OCI-LY1 (cell line): ENCODE measurements around the gene ABCG2.

ENCODE experiments used
- H2AFZ ChIP-seq: fragments of 200-600 bp; sonication (generic), shearing (Covaris generic); 2 replicates; pipeline ENCODE4 v1.6.0; 2014; ENCODE audit warnings: antibody characterized with exemption, mild to moderate bottlenecking, low read length
- H3F3A ChIP-seq: fragments of 200-600 bp; sonication (generic), shearing (Covaris generic); 2 replicates; pipeline ENCODE4 v1.6.0; 2014; ENCODE audit warnings: mild to moderate bottlenecking, antibody characterized with exemption, low read length, moderate library complexity; ENCODE audit not compliant: insufficient read depth
- H3K27ac ChIP-seq: fragments of 200-600 bp; sonication (generic); 2 replicates; pipeline ENCODE4 v1.5.1; 2014; ENCODE audit warnings: low read length, mixed run types, mild to moderate bottlenecking, low read depth; ENCODE audit not compliant: poor library complexity, severe bottlenecking
- H3K27me3 ChIP-seq: fragments of 200-600 bp; sonication (generic); 2 replicates; pipeline ENCODE4 v1.6.0; 2014; ENCODE audit warnings: antibody characterized with exemption, mild to moderate bottlenecking, low read length, moderate library complexity; ENCODE audit not compliant: insufficient read depth
- H3K36me3 ChIP-seq: fragments of 200-600 bp; sonication (generic); 2 replicates; pipeline ENCODE4 v1.6.1; 2014; ENCODE audit warnings: mild to moderate bottlenecking, antibody characterized with exemption, low read length, moderate library complexity, mixed read lengths; ENCODE audit not compliant: insufficient read depth
- H3K4me1 ChIP-seq: fragments of 200-600 bp; sonication (generic); 2 replicates; pipeline ENCODE4 v1.5.1; 2014; ENCODE audit warnings: mild to moderate bottlenecking, low read length, moderate library complexity; ENCODE audit not compliant: insufficient read depth, severe bottlenecking
- H3K4me2 ChIP-seq: fragments of 200-600 bp; sonication (generic), shearing (Covaris generic); 2 replicates; pipeline ENCODE4 v1.6.1; 2014; ENCODE audit warnings: low read length
- H3K4me3 ChIP-seq: fragments of 200-600 bp; sonication (generic); 2 replicates; pipeline ENCODE4 v1.5.1; 2014; ENCODE audit warnings: low read length, low read depth, mild to moderate bottlenecking, mixed read lengths; ENCODE audit not compliant: poor library complexity, severe bottlenecking
- H3K79me2 ChIP-seq: fragments of 200-600 bp; shearing (Covaris generic); 2 replicates; pipeline ENCODE4 v1.6.1; 2016; ENCODE audit warnings: mixed run types, low read length, mixed read lengths; ENCODE audit not compliant: insufficient read depth
- H3K9ac ChIP-seq: fragments of 200-600 bp; sonication (generic), shearing (Covaris generic); 2 replicates; pipeline ENCODE4 v1.6.1; 2014; ENCODE audit warnings: mild to moderate bottlenecking, low read length, mixed read lengths
- H3K9me2 ChIP-seq: fragments of 200-600 bp; sonication (generic), shearing (Covaris generic); 2 replicates; pipeline ENCODE4 v1.6.1; 2014; ENCODE audit warnings: low read depth, mild to moderate bottlenecking, low read length, mixed read lengths
- H3K9me3 ChIP-seq: fragments of 200-600 bp; shearing (Covaris generic); 2 replicates; pipeline ENCODE4 v1.6.1; 2014; ENCODE audit warnings: low read length, mixed read lengths
- H4K20me1 ChIP-seq: fragments of 200-600 bp; sonication (generic), shearing (Covaris generic); 2 replicates; pipeline ENCODE4 v1.6.0; 2016; ENCODE audit warnings: mild to moderate bottlenecking, low read length; ENCODE audit not compliant: insufficient read depth
- EZH2 ChIP-seq: fragments of 200-600 bp; sonication (generic), shearing (Covaris generic); IDR thresholded peaks from 2 replicates; pipeline ENCODE4 v1.8.0; 2017; ENCODE audit warnings: borderline replicate concordance, mixed run types, mild to moderate bottlenecking, antibody characterized with exemption, low read length, moderate library complexity, mixed read lengths
- TF ChIP-seq, protein P1 (sequence below): fragments of 200-600 bp; sonication (generic), shearing (Covaris generic); IDR thresholded peaks from 2 replicates; pipeline ENCODE4 v1.5.1; 2017; ENCODE audit warnings: mild to moderate bottlenecking, antibody characterized with exemption, low read length, moderate library complexity, mixed read lengths

Gene ABCG2

DNA sequence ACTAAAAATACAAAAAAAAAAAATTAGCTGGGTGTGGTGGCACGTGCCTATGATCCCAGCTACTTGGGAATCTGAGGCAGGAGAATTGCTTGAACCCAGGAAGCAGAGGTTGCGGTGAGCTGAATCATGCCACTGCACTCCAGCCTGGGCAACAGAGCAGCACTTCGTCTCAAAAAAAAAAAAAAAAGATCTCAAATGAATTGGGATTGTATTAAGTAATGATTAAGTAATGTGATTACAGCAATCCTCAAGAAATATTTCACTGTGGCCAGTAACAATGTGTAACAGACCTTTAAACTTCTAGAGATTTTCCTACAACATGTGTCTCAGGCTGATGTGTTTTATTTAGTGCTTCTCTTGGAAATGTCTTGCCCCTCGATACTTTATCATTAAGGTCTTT, 104.2 kb downstream of the ABCG2 start:
- TF ChIP-seq, protein P1, sequence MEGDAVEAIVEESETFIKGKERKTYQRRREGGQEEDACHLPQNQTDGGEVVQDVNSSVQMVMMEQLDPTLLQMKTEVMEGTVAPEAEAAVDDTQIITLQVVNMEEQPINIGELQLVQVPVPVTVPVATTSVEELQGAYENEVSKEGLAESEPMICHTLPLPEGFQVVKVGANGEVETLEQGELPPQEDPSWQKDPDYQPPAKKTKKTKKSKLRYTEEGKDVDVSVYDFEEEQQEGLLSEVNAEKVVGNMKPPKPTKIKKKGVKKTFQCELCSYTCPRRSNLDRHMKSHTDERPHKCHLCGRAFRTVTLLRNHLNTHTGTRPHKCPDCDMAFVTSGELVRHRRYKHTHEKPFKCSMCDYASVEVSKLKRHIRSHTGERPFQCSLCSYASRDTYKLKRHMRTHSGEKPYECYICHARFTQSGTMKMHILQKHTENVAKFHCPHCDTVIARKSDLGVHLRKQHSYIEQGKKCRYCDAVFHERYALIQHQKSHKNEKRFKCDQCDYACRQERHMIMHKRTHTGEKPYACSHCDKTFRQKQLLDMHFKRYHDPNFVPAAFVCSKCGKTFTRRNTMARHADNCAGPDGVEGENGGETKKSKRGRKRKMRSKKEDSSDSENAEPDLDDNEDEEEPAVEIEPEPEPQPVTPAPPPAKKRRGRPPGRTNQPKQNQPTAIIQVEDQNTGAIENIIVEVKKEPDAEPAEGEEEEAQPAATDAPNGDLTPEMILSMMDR: no peak
- no peak for TF ChIP-seq EZH2
- Histone ChIP-seq H3K9me3 (no peaks in the 10 kb centered on the region), H3K4me2 (no peak overlapping the region), H2AFZ (no peak overlapping the region), H3F3A (no peaks in the 10 kb centered on the region), H3K36me3 (no peaks in the 10 kb centered on the region), H3K27me3 (no peaks in the 10 kb centered on the region), H3K79me2 (no peaks in the 10 kb centered on the region), H3K9ac (no peak overlapping the region), H3K4me3 (no peak overlapping the region), H4K20me1 (no peaks in the 10 kb centered on the region), H3K27ac (no peak overlapping the region), H3K9me2 (no peaks in the 10 kb centered on the region), H3K4me1 (no peaks in the 10 kb centered on the region)

DNA sequence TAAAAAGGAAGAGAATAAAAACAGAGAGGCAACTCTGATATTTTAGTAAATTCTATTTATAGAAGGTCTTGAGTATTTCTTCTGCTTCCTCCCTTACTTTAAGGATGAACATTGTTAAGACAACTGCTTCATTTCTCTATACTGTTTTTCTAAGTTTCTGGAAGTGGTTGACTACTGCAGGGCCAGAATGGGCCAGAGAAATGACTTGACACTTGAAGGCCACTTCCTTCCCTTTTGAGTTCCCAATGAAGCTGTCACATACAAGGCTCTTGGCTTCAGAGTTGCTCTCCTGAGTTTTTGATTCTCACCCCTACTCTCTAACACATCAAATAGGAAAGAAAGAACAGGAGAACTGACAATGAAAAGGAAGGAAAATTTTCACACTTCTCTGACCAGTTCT, 113.4 kb downstream of the ABCG2 start:
- Histone ChIP-seq H3K79me2 (no peaks in the 10 kb centered on the region), H3K9ac (no peak overlapping the region), H3K9me2 (no peaks in the 10 kb centered on the region), H3K4me1 (no peaks in the 10 kb centered on the region), H3K4me2 (no peak overlapping the region), H3K36me3 (no peaks in the 10 kb centered on the region), H3K9me3 (no peaks in the 10 kb centered on the region), H4K20me1 (no peaks in the 10 kb centered on the region), H3K27ac (no peak overlapping the region), H3K4me3 (no peak overlapping the region), H3F3A (no peaks in the 10 kb centered on the region), H2AFZ (no peak overlapping the region), H3K27me3 (no peaks in the 10 kb centered on the region)
- TF ChIP-seq EZH2: no peak
- TF ChIP-seq, protein P1: no peak

DNA sequence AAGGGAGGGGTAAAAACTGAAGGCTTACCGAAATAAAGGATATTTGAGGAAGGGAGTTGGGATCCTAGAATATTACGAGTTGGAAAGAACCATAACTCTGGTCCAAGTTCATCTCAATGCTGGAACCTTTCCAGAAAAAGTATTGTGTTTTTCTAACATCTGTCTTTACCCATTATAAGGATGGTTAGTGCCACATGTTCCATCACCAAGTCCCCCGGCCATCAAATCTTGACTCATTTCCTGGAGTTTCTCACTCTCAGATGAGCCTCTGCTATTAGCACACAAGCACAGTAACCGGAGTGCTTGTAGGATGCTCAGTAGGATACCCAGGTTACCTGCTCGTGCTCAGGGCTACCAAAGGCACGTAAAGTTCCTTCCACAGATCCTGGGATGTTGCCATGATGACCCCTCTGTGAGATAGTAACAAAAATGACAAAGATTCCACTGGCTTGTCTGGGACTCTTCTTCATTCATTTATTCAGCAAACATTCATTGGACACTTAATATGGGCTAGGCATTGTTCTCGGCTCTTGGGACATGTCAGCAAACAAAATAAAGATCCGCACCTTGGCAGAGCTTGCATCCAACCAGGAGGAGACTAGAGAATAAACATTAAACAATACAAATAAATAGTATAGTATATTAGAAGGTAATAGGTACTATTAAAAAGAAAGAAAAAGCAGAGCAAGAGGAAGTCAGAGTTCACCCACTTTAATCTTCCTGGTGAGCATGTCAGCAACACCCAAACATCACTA, 114.7 kb downstream of the ABCG2 start:
- Histone ChIP-seq H3K27me3 (no peaks in the 10 kb centered on the region), H3K79me2 (no peaks in the 10 kb centered on the region), H3K4me3 (no peak overlapping the region), H4K20me1 (no peaks in the 10 kb centered on the region), H2AFZ (no peak overlapping the region), H3K36me3 (no peaks in the 10 kb centered on the region), H3K9me3 (no peaks in the 10 kb centered on the region), H3F3A (no peaks in the 10 kb centered on the region), H3K27ac (no peak overlapping the region), H3K4me1 (no peaks in the 10 kb centered on the region), H3K4me2 (no peak overlapping the region), H3K9ac (no peak overlapping the region), H3K9me2 (no peaks in the 10 kb centered on the region)
- TF ChIP-seq, protein P1: no peak
- no peak for TF ChIP-seq EZH2
